ENCODE measurements around the gene TEX44.

GRCh38 chr2:231614559-231615057, 21.9 kb downstream of the TEX44 start:
- TF ChIP-seq CTCF (IDR thresholded peaks at IDR 0.05) (no peak), POLR2A (IDR thresholded peaks at IDR 0.05) (peak in 1 of 2 donors; percentile 28)
